Cardiac septum (tissue), 1 donor: Measurements from ENCODE around the gene KRTAP1-4. TPM values are rescaled to one million over a fixed set of nuclear protein-coding genes. Genes with fewer than 3 reads are reported as not detected.
"Not testable (repeated sequence)": the region's sequence is repeated elsewhere in the genome, so short reads cannot be mapped to it uniquely, and the experiment has no call there.

Source experiments
- DNase-seq: peaks from one replicate; pipeline ENCODE4 v3.0.0-alpha.2; 2020; ENCODE audit warnings: low spot score
- intact Hi-C: fragments of 100-400 bp; cut with DNase I; formaldehyde crosslinking; loops from one replicate; pipeline ENCODE4 v1.14.0; 2022
- long read RNA-seq: library from polyadenylated mRNA; unstranded; transcript quantifications from one replicate; pipeline ENCODE4 v2.0.0, GENCODE V29; 2021
- total RNA-seq: library from RNA; stranded (reverse); fragmentation: NEBNext Ultra II Directional; extraction: Animal tissue kit (Norgen Biotek cat#: 25700); gene quantifications from one replicate; pipeline ENCODE4 v1.2.1, GENCODE V29; 2021
- donor health status: DM: no; HTN: no; CAD: no.

Gene KRTAP1-4
- not detected for total RNA-seq
- long read RNA-seq, result 0 reads

- no peak for DNase-seq
- intact Hi-C loops, result no loop called here
Measured at GRCh38 chr17:41029633-41030245, at the start of gene KRTAP1-4. TSS of gene KRTAP1-4 (minus strand) at chr17:41030195. CDS start at chr17:41030078, 117 bp downstream.

- DNase-seq, result no peak
- intact Hi-C loops, result no loop called here
Measured at GRCh38 chr17:41076788-41077187, 46.8 kb upstream of the KRTAP1-4 start.

- DNase-seq, result no peak
- intact Hi-C loops, result no loop called here
Measured at GRCh38 chr17:41073676-41074075, 43.7 kb upstream of the KRTAP1-4 start.

- DNase-seq, result no peak
Measured at GRCh38 chr17:41071606-41072360, 41.8 kb upstream of the KRTAP1-4 start.

GRCh38 chr17:41069031-41069430 lies 39.0 kb upstream of the KRTAP1-4 start:
- no peak for DNase-seq
- intact Hi-C loops, result no loop called here

More at GRCh38 chr17:41071606-41072360, 41.8 kb upstream of the KRTAP1-4 start:
- intact Hi-C loops, result no loop called here

- intact Hi-C loops, result no loop called here
- no peak for DNase-seq
Measured at GRCh38 chr17:41067281-41067680, 37.3 kb upstream of the KRTAP1-4 start.

GRCh38 chr17:41065829-41066624 lies 36.0 kb upstream of the KRTAP1-4 start, which contains the start of gene KRTAP2-4:
TSS of gene KRTAP2-4 (minus strand) at chr17:41065879. CDS start at chr17:41065845, 34 bp downstream.
- intact Hi-C loops, result no loop called here

GRCh38 chr17:41065016-41065689 lies 35.2 kb upstream of the KRTAP1-4 start:
- intact Hi-C loops, result not testable (repeated sequence)

More at GRCh38 chr17:41065829-41066624, 36.0 kb upstream of the KRTAP1-4 start, which contains the start of gene KRTAP2-4:
- no peak for DNase-seq

GRCh38 chr17:41064301-41064700 lies 34.3 kb upstream of the KRTAP1-4 start:
- intact Hi-C loops, result no loop called here
- no peak for DNase-seq

More at GRCh38 chr17:41065016-41065689, 35.2 kb upstream of the KRTAP1-4 start:
- DNase-seq, result not testable (repeated sequence)

- no peak for DNase-seq
- intact Hi-C loops, result no loop called here
Measured at GRCh38 chr17:41063449-41063848, 33.5 kb upstream of the KRTAP1-4 start.

- intact Hi-C loops, result no loop called here
- no peak for DNase-seq
Measured at GRCh38 chr17:41061964-41062363, 32.0 kb upstream of the KRTAP1-4 start.

GRCh38 chr17:41060052-41060604 lies 30.1 kb upstream of the KRTAP1-4 start, which contains the start of gene KRTAP2-3:
TSS of gene KRTAP2-3 (minus strand) at chr17:41060114. CDS start at chr17:41060050, 64 bp downstream.
- intact Hi-C loops, result no loop called here
- DNase-seq, result no peak

- DNase-seq, intact Hi-C loops: not testable (repeated sequence)
Measured at GRCh38 chr17:41059276-41060051, 29.5 kb upstream of the KRTAP1-4 start.

- intact Hi-C loops, result no loop called here
- DNase-seq, result no peak
Measured at GRCh38 chr17:41058741-41059140, 28.7 kb upstream of the KRTAP1-4 start.

GRCh38 chr17:41057547-41057946 lies 27.6 kb upstream of the KRTAP1-4 start:
- intact Hi-C loops, result no loop called here
- DNase-seq, result no peak

GRCh38 chr17:41055130-41055529 lies 25.1 kb upstream of the KRTAP1-4 start, which contains the start of gene KRTAP2-2:
TSS of gene KRTAP2-2 (minus strand) at chr17:41055230. CDS start at chr17:41055211, 19 bp downstream.
- DNase-seq, intact Hi-C loops: not testable (repeated sequence)

GRCh38 chr17:41054556-41054955 lies 24.6 kb upstream of the KRTAP1-4 start:
- DNase-seq, intact Hi-C loops: not testable (repeated sequence)

- DNase-seq, result no peak
- intact Hi-C loops, result no loop called here
Measured at GRCh38 chr17:41054025-41054424, 24.0 kb upstream of the KRTAP1-4 start.
